HG03520 (cell line): ENCODE results near the gene FREM1.

Experiments
- ATAC-seq: cut with Tn5 transposase; IDR thresholded peaks from one replicate; pipeline ENCODE4 v1.9.1; 2021; ENCODE audit warnings: mild to moderate bottlenecking, moderate library complexity; ENCODE audit not compliant: unreplicated experiment

The FREM1 gene

GRCh38 chr9:14824481-14824880 is 85.7 kb downstream of the FREM1 start:
- no peak for ATAC-seq

GRCh38 chr9:14823800-14824199 is 86.4 kb downstream of the FREM1 start:
- no peak for ATAC-seq

- ATAC-seq = no peak
These were observed 87.6 kb downstream of the FREM1 start for GRCh38 chr9:14822666-14823065.

- no peak for ATAC-seq
These were observed 91.0 kb downstream of the FREM1 start for GRCh38 chr9:14819183-14819582.

GRCh38 chr9:14814249-14814628 is 96.0 kb downstream of the FREM1 start:
- ATAC-seq = no peak

- ATAC-seq = no peak
These were observed 96.6 kb downstream of the FREM1 start for GRCh38 chr9:14813336-14814248.

DNA sequence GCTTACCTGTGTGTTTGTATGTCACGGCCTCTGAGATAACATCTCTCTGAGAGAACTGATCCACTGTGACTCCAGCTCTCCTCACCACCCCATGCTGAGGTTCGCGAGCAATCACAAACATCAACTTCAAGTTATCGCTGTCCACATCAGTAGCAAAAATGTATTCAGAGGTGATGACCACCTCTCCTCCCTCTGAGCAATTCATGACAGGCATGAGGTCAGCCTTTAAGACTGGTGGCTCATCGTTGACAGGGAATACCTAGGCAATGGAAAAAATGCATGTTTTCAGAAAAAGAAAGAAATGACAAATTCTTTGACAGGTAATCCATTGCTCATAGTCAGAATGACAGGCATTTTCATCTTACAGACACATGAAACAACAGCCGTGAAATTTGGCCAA is 97.4 kb downstream of the FREM1 start:
- no peak for ATAC-seq

DNA sequence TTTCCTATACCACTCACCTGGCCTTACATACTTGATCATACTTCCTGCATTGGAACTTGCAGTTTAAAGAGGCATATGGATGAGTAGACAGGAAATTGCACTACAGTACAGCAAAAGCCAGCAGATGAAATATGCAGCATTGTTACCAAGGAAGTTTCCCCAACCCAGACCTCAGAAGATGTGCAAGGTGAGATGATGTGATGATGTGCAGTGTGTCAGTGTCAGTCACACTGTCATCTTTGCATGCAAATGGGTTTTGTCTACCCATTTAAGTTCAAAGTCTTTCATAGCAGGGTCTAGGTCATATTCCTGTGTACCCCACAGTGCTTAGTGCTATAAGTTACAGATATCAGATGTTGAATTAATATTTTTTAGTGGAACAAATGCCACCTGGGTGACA is 98.4 kb downstream of the FREM1 start:
- ATAC-seq = no peak

GRCh38 chr9:14806941-14807520 is 103.2 kb downstream of the FREM1 start:
- ATAC-seq = no peak

GRCh38 chr9:14799030-14799429 is 111.2 kb downstream of the FREM1 start:
- ATAC-seq = no peak

GRCh38 chr9:14797435-14797834 is 112.8 kb downstream of the FREM1 start:
- no peak for ATAC-seq

DNA sequence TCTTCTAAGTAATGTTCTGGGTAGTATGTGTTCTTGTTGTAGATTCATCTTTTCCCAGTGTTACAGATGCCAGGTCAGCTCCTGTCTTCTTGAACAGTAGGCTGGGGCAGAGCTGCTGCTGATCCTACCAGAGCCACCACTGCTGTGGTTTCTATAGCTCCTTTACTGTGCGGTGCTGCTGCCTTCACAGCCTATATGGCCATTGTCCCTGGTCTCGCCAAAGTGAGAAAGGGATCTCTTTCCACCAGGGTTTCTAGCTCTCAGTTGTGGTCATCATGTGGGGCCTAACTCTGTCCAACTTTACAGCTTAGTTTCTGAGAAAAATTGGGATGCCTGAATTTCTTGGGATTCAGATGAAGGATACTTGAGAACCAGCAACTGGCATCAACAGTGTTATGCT is 116.8 kb downstream of the FREM1 start:
- ATAC-seq = no peak

DNA sequence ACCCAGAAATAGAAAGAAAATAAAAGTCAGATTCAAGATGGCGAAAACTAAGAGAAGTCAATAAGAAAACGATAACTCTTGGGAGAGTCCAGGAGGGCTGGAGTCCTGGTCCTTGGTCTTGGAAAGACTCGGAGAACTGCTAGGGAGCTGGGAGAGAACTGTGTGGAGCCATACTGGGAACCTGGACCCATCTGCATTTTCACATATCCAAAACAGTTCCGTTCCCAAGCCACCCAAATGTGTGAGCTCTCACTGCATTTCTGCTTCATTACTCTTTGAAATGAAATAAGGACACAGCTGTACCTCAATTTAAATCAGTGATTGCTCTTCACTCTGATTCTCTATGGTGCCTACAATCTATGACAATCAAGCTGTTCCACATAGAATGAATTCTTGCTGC is 119.6 kb downstream of the FREM1 start:
- ATAC-seq = no peak

GRCh38 chr9:14788846-14789245 is 121.4 kb downstream of the FREM1 start:
- no peak for ATAC-seq

GRCh38 chr9:14783358-14783757 is 126.9 kb downstream of the FREM1 start:
- no peak for ATAC-seq

DNA sequence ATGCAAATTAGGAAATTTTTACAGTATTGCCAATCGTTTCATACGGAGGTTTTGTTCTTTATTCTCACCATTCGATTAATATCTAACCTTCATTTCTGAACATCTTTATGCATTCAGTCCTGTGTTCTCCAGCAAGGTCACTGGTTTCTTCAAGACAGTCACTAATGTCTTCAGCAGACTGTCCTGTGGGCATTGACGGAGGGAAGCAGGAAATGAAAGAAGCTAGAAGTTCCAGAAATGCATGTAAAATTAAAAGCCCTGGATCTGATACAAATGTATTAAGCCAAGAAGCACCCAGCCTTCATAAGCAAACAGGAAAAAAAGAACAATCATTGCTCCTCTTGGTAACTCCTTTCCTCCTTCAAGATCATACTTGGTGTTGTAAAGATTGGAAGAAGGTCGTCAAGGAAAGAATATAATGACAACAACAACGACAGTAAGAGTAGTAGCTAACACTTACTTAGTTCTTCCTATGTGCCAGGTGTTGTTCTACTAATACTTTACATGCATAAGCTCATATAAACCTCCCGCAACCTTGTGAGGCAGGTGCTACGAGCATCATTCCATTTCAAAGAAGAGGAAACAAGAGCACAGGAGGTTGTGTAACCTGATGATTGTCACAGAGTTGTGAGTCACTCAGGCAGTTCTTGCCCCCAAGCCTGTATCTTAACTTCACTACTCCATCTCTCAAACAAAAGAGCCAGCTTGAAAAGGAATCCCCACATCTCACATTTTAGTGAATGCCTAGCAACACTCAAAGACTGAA is 127.8 kb downstream of the FREM1 start:
- no peak for ATAC-seq

GRCh38 chr9:14780693-14781092 is 129.5 kb downstream of the FREM1 start:
- no peak for ATAC-seq

- no peak for ATAC-seq
These were observed 130.0 kb downstream of the FREM1 start for GRCh38 chr9:14780251-14780650.

- no peak for ATAC-seq
These were observed 130.6 kb downstream of the FREM1 start for GRCh38 chr9:14779566-14780022.

DNA sequence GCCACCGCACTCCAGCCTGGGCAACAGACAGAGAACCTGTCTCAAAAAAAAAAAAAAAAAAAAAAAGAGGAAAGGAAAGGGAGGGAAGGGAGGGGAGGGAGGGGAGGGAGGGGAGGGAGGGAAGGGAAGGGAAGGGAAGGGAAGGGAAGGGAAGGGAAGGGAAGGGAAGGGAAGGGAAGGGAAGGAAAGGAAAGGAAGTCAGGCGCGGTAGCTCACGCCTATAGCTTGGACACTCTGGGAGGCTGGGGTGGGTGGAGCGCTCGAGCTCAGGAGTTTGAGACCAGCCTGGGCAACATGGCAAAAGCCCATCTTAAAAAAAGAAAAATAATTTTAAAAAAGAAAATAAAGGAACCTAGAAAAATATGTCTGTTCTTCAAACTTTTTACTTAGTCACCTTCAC is 131.7 kb downstream of the FREM1 start:
- ATAC-seq = no peak

- no peak for ATAC-seq
These were observed 134.3 kb downstream of the FREM1 start for GRCh38 chr9:14775917-14776316.

GRCh38 chr9:14770592-14770991 is 139.6 kb downstream of the FREM1 start:
- ATAC-seq = no peak
